Stimulated activated CD8-positive, alpha-beta memory T cell treated with anti-CD3 and anti-CD28 coated beads, Interleukin-7, amount 100 ng/mL, for 24 hours (primary cell): ENCODE data around the gene C2CD4B.

Source experiments
- DNase-seq: peaks from one replicate; pipeline ENCODE4 v3.0.0-alpha.2; 2020; ENCODE audit warnings: low read depth

C2CD4B gene

GRCh38 chr15:62149729-62150128 lies 15.4 kb downstream of the C2CD4B start:
- DNase-seq, result no peak

GRCh38 chr15:62147551-62147950 lies 17.5 kb downstream of the C2CD4B start:
- no peak for DNase-seq

- no peak for DNase-seq
Measured at GRCh38 chr15:62147149-62147548, 17.9 kb downstream of the C2CD4B start.

GRCh38 chr15:62145015-62145735 lies 19.9 kb downstream of the C2CD4B start:
- no peak for DNase-seq

GRCh38 chr15:62142736-62143135 lies 22.3 kb downstream of the C2CD4B start:
- no peak for DNase-seq

GRCh38 chr15:62141643-62142588 lies 23.2 kb downstream of the C2CD4B start:
- DNase-seq, result no peak

- DNase-seq, result no peak
Measured at GRCh38 chr15:62141200-62141599, 23.9 kb downstream of the C2CD4B start.

GRCh38 chr15:62138124-62138523 lies 27.0 kb downstream of the C2CD4B start:
- DNase-seq, result no peak

GRCh38 chr15:62136911-62137865 lies 27.9 kb downstream of the C2CD4B start:
- no peak for DNase-seq

- no peak for DNase-seq
Measured at GRCh38 chr15:62135532-62136134, 29.5 kb downstream of the C2CD4B start.

GRCh38 chr15:62133141-62133540 lies 31.9 kb downstream of the C2CD4B start:
- no peak for DNase-seq

GRCh38 chr15:62128916-62129315 lies 36.2 kb downstream of the C2CD4B start:
- DNase-seq, result no peak

- no peak for DNase-seq
Measured at GRCh38 chr15:62126364-62126763, 38.7 kb downstream of the C2CD4B start.

- DNase-seq, result no peak
Measured at GRCh38 chr15:62125773-62126172, 39.3 kb downstream of the C2CD4B start.

- DNase-seq, result no peak
Measured at GRCh38 chr15:62124973-62125303, 40.1 kb downstream of the C2CD4B start.

GRCh38 chr15:62124176-62124972 lies 40.7 kb downstream of the C2CD4B start:
- DNase-seq, result no peak

- no peak for DNase-seq
Measured at GRCh38 chr15:62122249-62122648, 42.8 kb downstream of the C2CD4B start.

GRCh38 chr15:62121273-62122015 lies 43.6 kb downstream of the C2CD4B start:
- DNase-seq, result no peak

GRCh38 chr15:62120776-62121175 lies 44.3 kb downstream of the C2CD4B start:
- DNase-seq, result no peak

GRCh38 chr15:62119874-62120273 lies 45.2 kb downstream of the C2CD4B start:
- no peak for DNase-seq
